ENCODE data around the gene CHST8.

CHST8 gene

DNA sequence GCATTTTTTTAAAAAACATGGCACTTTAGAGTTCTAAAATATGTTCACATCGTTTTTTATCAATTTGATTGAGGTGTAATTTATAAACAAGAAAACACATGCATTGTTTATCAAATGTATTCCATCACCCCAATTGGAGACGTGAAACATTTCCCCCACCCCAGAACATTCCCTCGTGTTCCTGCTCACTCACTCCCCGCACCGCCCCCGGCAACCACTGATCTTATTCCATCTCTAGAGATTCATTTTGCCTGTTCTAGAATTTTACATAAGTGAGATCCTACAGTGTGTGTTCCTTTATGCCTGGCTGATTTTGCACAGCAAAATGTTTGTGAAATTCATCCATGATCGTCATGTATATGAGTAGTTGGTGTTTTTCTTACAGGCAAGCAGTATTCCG is 124.4 kb downstream of the CHST8 start:
- Histone ChIP-seq H3K79me2 (ENCODE audit: control insufficient read depth, low read length) (no peaks in the 10 kb centered on the region), H4K20me1 (ENCODE audit: control insufficient read depth, insufficient read depth, low read depth, low read length) (no peaks in the 10 kb centered on the region), H3K9me2 (replicated peaks; ENCODE audit: control insufficient read depth, low read length) (no peaks in the 10 kb centered on the region), H3K27me3 (ENCODE audit: control insufficient read depth, low read length) (no peaks in the 10 kb centered on the region), H3F3A (ENCODE audit: control insufficient read depth, insufficient read depth) (no peaks in the 10 kb centered on the region), H3K27ac (ENCODE audit: low read depth, low read length) (no peak overlapping the region), H3K4me3 (ENCODE audit: low read length) (no peak overlapping the region), H3K36me3 (ENCODE audit: control insufficient read depth, low read length) (no peaks in the 10 kb centered on the region), H3K9me3 (ENCODE audit: control insufficient read depth, insufficient read depth, low read length) (no peaks in the 10 kb centered on the region), H3K4me1 (ENCODE audit: control insufficient read depth, low read length) (no peaks in the 10 kb centered on the region), H3K4me2 (ENCODE audit: low read length) (no peak overlapping the region)
- no peak for TF ChIP-seq EZH2phosphoT487 (IDR thresholded peaks at IDR 0.05; ENCODE audit: borderline replicate concordance, low read length)

DNA sequence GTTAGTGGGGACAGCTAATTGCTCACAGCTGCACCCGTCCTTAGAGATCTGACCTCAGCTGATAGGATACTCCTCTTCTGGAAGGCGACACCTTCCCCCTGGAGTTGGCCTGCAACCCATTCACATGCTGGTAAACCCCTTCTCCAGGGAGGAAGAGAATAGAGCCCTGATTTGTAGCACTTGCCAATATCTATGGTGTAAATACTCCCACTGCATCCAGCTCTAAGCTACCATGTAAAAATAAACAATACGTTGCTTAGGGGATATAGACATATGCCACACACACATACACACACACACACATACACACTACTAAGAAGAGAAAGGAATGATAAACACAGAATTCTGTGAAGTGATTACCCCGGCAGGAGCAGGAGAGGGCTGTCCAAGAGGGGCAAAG is 125.5 kb downstream of the CHST8 start:
- H3K4me3 ChIP-seq (ENCODE audit: low read length), result no peak overlapping the region
- H4K20me1 ChIP-seq (ENCODE audit: control insufficient read depth, insufficient read depth, low read depth, low read length), result no peaks in the 10 kb centered on the region
- H3K9me2 ChIP-seq (replicated peaks; ENCODE audit: control insufficient read depth, low read length), result no peaks in the 10 kb centered on the region
- no peaks in the 10 kb centered on the region for H3K36me3 ChIP-seq (ENCODE audit: control insufficient read depth, low read length)
- no peaks in the 10 kb centered on the region for H3K9me3 ChIP-seq (ENCODE audit: control insufficient read depth, insufficient read depth, low read length)
- H3K27me3 ChIP-seq (ENCODE audit: control insufficient read depth, low read length), result no peaks in the 10 kb centered on the region
- H3F3A ChIP-seq (ENCODE audit: control insufficient read depth, insufficient read depth), result no peaks in the 10 kb centered on the region
- H3K79me2 ChIP-seq (ENCODE audit: control insufficient read depth, low read length), result no peaks in the 10 kb centered on the region
- H3K4me2 ChIP-seq (ENCODE audit: low read length), result no peak overlapping the region
- H3K4me1 ChIP-seq (ENCODE audit: control insufficient read depth, low read length), result no peaks in the 10 kb centered on the region
- TF ChIP-seq, protein P1, sequence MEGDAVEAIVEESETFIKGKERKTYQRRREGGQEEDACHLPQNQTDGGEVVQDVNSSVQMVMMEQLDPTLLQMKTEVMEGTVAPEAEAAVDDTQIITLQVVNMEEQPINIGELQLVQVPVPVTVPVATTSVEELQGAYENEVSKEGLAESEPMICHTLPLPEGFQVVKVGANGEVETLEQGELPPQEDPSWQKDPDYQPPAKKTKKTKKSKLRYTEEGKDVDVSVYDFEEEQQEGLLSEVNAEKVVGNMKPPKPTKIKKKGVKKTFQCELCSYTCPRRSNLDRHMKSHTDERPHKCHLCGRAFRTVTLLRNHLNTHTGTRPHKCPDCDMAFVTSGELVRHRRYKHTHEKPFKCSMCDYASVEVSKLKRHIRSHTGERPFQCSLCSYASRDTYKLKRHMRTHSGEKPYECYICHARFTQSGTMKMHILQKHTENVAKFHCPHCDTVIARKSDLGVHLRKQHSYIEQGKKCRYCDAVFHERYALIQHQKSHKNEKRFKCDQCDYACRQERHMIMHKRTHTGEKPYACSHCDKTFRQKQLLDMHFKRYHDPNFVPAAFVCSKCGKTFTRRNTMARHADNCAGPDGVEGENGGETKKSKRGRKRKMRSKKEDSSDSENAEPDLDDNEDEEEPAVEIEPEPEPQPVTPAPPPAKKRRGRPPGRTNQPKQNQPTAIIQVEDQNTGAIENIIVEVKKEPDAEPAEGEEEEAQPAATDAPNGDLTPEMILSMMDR (IDR thresholded peaks at IDR 0.05; ENCODE audit: low read depth, low read length, poor library complexity, severe bottlenecking), result no peak
- no peak for TF ChIP-seq EZH2phosphoT487 (IDR thresholded peaks at IDR 0.05; ENCODE audit: borderline replicate concordance, low read length)
- no peak overlapping the region for H3K27ac ChIP-seq (ENCODE audit: low read depth, low read length)

DNA sequence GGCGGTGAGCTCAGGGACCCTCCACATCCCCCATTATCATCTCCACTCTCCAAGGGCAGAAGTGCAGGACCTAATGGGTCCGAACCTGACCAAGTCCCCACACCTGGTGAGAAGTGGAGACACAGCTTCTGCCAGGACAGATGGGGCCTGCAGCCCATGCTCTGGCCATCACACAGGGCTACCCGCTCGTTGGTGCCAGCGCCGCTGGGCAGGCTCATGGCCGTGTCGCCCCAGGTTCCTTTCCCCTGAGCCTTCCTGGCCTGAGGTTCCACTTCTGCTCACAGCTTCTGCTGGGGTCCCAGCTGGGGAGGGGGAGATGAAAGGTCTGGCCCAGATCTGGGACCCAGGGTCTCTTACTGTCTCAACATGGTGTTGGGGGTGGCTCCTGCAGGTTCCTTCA is 126.5 kb downstream of the CHST8 start:
- Histone ChIP-seq H3K27ac (ENCODE audit: low read depth, low read length) (no peak overlapping the region), H3K36me3 (ENCODE audit: control insufficient read depth, low read length) (no peaks in the 10 kb centered on the region)

DNA sequence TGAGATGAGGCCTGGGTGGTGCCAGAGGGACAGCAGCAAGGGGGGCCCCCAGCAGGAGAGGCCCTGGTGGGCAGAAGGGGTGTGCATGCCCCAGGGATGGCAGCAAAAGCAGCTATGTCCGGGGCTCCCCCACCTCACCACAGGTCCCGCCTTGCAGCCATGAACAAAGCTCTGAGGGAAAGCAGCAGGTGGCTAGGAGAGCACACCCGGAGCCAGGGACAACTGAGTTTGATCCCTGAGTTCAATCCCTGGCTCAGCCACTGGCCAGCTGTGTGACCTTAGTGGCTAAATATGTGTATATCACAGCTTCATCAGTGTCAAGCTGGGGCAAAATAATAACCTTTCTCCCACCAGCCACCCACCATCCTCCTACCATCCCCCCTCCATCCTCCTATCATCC is 127.3 kb downstream of the CHST8 start:
- TF ChIP-seq, protein P1 (IDR thresholded peaks at IDR 0.05; ENCODE audit: low read depth, low read length, poor library complexity, severe bottlenecking), result no peak
- no peak for TF ChIP-seq EZH2phosphoT487 (IDR thresholded peaks at IDR 0.05; ENCODE audit: borderline replicate concordance, low read length)

More for the DNA sequence above, 126.5 kb downstream of the CHST8 start:
- no peaks in the 10 kb centered on the region for H3K9me3 ChIP-seq (ENCODE audit: control insufficient read depth, insufficient read depth, low read length)
- H3K27me3 ChIP-seq (ENCODE audit: control insufficient read depth, low read length), result no peaks in the 10 kb centered on the region
- no peaks in the 10 kb centered on the region for H3K79me2 ChIP-seq (ENCODE audit: control insufficient read depth, low read length)
- H3K4me2 ChIP-seq (ENCODE audit: low read length), result no peak overlapping the region
- no peaks in the 10 kb centered on the region for H3F3A ChIP-seq (ENCODE audit: control insufficient read depth, insufficient read depth)
- H4K20me1 ChIP-seq (ENCODE audit: control insufficient read depth, insufficient read depth, low read depth, low read length), result no peaks in the 10 kb centered on the region
- H3K9me2 ChIP-seq (replicated peaks; ENCODE audit: control insufficient read depth, low read length), result no peaks in the 10 kb centered on the region
- no peak overlapping the region for H3K4me3 ChIP-seq (ENCODE audit: low read length)
- H3K4me1 ChIP-seq (ENCODE audit: control insufficient read depth, low read length), result no peaks in the 10 kb centered on the region
- TF ChIP-seq EZH2phosphoT487 (IDR thresholded peaks at IDR 0.05; ENCODE audit: borderline replicate concordance, low read length), result no peak
- TF ChIP-seq, protein P1 (IDR thresholded peaks at IDR 0.05; ENCODE audit: low read depth, low read length, poor library complexity, severe bottlenecking), result no peak

More for the DNA sequence above, 127.3 kb downstream of the CHST8 start:
- Histone ChIP-seq H3K4me2 (ENCODE audit: low read length) (no peak overlapping the region), H3K9me3 (ENCODE audit: control insufficient read depth, insufficient read depth, low read length) (no peaks in the 10 kb centered on the region), H3K27me3 (ENCODE audit: control insufficient read depth, low read length) (no peaks in the 10 kb centered on the region), H3K36me3 (ENCODE audit: control insufficient read depth, low read length) (no peaks in the 10 kb centered on the region), H3K27ac (ENCODE audit: low read depth, low read length) (no peak overlapping the region), H3F3A (ENCODE audit: control insufficient read depth, insufficient read depth) (no peaks in the 10 kb centered on the region), H3K79me2 (ENCODE audit: control insufficient read depth, low read length) (no peaks in the 10 kb centered on the region), H3K4me3 (ENCODE audit: low read length) (no peak overlapping the region), H3K4me1 (ENCODE audit: control insufficient read depth, low read length) (no peaks in the 10 kb centered on the region), H3K9me2 (replicated peaks; ENCODE audit: control insufficient read depth, low read length) (no peaks in the 10 kb centered on the region), H4K20me1 (ENCODE audit: control insufficient read depth, insufficient read depth, low read depth, low read length) (no peaks in the 10 kb centered on the region)

Data from DOHH2 (cell line).